Erythroblast (primary cell): Measurements from ENCODE around the gene POU3F4.

Experiments
- GATA1 ChIP-seq: IDR thresholded peaks from 2 replicates; pipeline ENCODE4 v1.6.1; 2011; ENCODE audit warnings: low read depth, mild to moderate bottlenecking, control low read depth, low read length, moderate library complexity
- POLR2A ChIP-seq: IDR thresholded peaks from 2 replicates; pipeline ENCODE4 v1.6.1; 2011; ENCODE audit warnings: mild to moderate bottlenecking, low read length

DNA sequence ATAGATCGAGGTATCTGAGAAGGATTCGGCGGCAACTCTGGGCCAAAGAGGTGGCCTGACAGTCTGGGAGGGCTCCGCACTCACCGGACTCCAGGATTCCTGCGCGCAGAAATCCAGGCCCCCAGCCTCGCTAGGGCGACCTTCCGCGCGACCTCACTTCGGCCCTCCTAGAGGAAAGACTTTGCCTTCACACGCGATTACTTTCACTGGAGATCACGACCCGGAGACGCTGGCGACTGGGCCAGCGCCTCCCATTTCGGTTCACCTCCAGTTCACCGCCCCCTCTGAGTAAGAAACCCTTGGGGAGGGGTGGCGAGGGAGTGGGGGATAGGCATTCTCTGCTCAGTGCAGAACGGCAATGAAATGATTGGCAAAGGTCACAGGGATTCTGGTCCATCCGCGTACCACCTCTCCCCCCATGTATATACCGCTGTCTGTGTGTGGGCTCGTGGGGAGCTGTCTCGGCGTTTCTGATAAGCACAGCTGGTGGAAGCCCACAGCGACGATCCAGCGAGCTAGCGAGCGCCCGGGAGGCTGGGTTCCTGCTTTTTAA, 2.5 kb downstream of the POU3F4 start:
- TF ChIP-seq POLR2A (no peak), GATA1 (no peak)
